Stimulated activated CD4-positive, alpha-beta T cell treated with anti-CD3 and anti-CD28 coated beads, Interleukin-1b, Interleukin-23, amount 100 ng/mL, for 1 hour (primary cell): ENCODE results near the gene CDX1.

ENCODE experiments used
- DNase-seq, 2 donors: peaks; one replicate each; pipeline ENCODE4 v3.0.0-alpha.2; 2020; ENCODE audit warnings: low read depth in 2 of 2

The CDX1 gene

GRCh38 chr5:150184006-150184405 lies 17.4 kb downstream of the CDX1 start:
- DNase-seq: no peak

DNA sequence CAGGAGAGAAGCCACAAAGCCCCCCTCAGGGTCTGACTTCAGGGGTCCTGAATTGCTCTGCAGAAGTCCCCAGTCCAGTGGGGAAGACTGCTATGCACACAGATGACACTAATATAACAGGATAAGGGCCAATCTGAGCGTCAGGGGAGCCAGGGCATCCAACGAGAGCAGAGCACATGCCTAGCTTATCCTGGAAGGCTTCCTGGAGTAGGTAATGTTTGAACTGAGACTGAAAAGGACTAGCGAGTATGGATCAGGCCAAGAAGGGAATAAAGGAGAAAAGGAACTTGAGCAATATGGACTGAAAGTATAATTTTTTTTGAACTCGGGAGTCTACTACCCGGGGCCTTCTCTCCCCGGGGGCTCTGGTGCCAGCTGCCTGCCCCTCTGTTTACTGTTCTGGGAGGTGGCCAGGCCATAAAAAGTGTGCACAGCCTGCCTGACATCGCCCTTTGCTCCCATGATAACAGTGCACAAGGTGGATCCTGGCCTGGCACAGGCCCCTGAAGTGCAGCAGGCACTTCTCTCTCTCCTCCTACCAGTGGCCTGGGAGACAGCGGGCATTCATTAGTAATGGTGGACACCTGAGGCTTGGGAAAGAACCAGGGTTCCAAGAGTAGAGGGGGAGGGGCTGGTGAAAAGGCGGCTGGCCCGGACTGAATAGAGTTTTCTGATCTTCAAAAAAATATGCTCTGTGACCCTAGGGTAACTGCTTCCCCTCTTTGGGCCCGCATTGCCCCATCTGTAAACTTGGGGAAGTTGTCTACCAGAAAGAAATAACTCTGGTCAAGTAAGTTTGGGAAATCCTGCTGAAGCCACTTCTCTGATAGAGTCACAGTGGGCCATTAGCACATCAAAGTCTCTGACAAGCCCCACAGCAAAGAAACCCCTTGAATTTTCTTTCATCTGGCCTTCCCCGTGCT lies 18.7 kb downstream of the CDX1 start:
- no peak for DNase-seq

DNA sequence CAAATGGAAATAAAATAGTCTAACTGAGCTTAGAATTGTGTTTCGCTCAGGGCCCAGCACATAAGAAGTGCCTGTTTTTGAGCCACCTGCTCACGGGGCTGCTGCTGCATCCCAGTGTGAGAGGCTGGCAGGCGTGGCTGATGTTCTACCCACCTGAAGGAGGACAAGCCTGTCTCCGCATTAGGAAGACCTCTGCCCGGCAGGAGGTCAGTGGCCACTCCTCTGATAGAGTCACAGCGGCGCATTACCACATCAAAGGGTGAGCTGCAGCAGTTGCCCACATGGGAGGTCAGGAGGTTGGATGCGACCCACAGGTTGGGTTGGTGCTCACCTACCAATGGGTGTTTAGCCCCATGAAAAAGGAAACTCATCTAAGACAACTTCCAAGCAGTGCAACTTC lies 19.6 kb downstream of the CDX1 start:
- no peak for DNase-seq

GRCh38 chr5:150186897-150187296 lies 20.3 kb downstream of the CDX1 start:
- DNase-seq: no peak

GRCh38 chr5:150188146-150188842 lies 21.7 kb downstream of the CDX1 start:
- no peak for DNase-seq

DNA sequence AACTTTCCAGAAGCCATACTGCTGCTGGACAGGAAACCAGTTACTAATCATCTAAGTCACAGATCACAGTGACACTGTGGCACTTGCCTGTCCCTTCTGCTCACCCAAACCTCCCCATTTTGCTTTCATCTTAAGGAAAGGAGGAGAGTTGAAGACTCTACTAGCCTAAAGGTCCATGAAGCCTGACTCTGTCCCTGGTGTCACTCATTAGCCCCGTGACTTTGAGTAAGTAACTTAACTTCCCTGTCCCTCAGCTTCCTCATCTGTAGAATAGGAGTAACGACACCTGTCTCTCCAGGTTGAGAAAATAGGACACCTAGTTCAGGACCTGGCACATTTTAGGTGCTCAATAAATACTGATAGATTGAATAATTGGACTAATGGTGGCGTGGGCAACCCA lies 22.7 kb downstream of the CDX1 start:
- DNase-seq: no peak

DNA sequence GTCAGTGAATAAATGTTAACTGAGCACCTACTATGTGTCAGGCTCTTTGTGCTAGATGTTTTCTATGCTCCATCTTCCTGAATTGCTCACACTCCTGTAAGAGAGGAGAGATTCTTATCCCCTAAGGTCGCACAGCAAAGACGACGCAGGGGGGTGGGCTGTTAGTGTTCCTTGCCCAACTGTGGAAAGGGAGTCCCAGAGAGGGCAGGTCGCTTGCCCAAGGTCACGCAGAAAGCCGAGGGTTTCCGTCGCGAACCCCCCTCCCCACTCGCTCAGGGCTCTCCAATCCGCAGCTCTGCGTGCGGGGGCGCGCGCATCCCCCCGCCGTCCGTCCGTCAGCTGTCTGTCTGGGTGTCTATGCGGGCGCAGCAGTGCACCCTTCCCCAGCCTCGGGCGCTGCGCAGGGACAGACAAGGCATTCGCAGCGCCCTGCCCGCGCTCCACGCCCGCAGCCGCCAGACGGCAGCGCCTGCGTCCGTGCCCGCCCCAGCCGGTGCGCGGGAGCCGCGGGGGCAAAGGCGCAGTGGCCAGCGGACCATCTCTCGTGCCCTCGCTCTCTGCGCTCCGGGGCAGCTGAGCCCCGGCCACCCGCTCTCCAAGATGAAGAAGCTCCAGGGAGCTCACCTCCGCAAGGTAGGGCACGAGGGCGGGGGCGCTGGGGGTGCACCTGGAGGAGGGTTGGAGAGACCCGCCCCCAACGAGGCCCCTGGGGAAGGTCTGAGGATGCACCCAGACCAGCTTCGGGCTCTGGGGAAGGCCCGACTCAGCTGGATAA lies 23.3 kb downstream of the CDX1 start, which contains the start of gene SLC6A7:
Gene SLC6A7, plus strand, starts transcription at position 335 of the 775 bp plus-strand sequence. Its CDS starts 266 bp downstream, at position 601.
- DNase-seq: no peak

DNA sequence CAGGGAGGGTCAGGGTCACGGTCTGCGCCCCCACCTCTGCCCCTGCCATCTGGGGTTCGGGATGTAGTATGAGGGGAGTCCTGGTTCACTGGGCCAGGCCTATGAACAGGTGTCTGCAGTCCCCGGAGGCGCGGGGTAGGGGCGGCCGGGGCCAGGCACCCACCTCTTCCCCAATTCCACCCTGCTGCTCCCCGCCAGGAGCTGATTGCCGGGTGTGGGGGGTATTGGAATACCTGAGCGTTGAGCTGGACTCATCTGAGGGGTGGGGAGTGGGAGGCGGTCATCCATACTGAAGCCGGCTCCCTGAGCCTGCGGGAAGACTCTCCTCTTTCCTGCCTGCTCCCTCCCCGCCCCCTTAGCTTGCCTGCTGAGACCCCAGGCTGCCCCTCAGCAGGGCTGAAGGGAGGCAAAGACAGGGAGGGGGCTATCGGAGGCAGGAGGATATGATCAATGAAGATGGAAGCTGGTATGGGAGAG lies 24.0 kb downstream of the CDX1 start:
- DNase-seq: no peak

DNA sequence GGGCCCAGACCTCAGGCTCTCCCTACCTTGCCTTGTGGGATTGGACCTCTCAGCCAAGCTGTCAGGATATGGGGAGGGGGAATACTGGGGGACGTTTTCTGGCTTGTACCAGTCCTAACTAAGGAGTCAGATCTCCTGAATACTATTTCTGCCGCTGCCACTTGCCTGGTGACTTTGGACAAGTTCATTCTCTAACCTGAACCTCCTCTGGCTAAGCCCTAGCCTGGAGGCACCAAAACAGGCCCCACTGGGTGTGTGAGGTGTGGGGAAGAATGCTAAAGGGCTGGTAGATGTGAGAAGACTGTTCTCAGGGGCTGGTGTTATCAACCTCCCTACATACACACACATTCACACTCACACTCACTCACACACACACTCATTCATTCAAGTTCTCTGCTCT lies 24.4 kb downstream of the CDX1 start:
- DNase-seq: no peak

- DNase-seq: no peak
These were observed 25.9 kb downstream of the CDX1 start for GRCh38 chr5:150192462-150192861.

DNA sequence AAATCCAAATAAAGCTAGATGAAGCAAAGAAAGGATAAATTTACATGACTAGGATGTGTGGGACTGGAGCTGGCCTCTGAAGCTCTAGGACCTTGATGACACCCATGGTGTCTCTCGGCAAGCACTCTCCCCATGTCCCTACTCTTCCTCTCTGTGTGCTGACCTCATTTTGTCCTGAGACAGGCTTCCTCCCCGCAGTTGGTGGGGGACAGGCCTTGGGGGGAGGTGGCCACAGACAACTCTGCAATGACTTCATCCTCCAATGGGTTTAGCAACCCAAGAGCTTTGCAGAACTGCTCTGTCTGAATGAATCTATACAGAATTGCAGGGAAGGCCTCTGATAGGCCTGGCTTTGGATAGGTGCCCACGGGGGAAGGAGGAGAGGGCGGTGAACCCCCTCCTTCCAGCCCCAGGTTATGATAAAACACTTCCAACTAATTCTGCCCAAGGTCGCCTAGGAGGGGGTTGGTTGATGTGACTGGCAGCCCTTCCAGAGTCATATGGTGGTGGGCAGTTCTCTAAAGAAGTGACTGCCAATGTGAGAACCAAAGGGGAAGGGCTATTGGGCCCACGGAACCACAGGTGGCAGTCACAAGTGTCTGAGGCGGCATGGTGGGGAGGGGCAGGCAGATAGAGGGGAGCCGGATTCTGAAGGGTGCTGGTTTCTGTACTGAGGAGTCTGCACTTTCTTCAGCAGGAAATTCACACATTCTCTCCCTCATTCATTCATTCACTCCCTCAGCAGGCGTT lies 29.3 kb downstream of the CDX1 start:
- DNase-seq: no peak

- DNase-seq: no peak
These were observed 29.9 kb downstream of the CDX1 start for GRCh38 chr5:150196514-150196913.

DNA sequence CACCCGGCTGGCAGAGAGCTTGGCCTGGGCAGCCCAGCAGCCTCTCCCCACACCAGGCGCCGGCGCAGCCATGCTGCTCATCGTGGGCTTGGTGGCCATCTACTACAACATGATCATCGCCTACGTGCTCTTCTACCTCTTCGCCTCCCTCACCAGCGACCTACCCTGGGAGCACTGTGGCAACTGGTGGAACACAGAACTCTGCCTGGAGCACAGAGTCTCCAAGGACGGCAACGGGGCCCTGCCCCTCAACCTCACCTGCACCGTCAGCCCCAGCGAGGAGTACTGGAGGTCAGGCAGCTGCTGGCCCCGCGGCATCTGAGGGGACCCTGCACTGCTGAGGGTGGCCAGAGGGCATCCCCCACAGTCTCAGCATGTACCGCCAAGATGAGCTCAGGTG lies 30.4 kb downstream of the CDX1 start:
- no peak for DNase-seq

GRCh38 chr5:150197476-150197875 lies 30.9 kb downstream of the CDX1 start:
- DNase-seq: no peak

- DNase-seq: no peak
These were observed 35.9 kb downstream of the CDX1 start for GRCh38 chr5:150202501-150202900.

DNA sequence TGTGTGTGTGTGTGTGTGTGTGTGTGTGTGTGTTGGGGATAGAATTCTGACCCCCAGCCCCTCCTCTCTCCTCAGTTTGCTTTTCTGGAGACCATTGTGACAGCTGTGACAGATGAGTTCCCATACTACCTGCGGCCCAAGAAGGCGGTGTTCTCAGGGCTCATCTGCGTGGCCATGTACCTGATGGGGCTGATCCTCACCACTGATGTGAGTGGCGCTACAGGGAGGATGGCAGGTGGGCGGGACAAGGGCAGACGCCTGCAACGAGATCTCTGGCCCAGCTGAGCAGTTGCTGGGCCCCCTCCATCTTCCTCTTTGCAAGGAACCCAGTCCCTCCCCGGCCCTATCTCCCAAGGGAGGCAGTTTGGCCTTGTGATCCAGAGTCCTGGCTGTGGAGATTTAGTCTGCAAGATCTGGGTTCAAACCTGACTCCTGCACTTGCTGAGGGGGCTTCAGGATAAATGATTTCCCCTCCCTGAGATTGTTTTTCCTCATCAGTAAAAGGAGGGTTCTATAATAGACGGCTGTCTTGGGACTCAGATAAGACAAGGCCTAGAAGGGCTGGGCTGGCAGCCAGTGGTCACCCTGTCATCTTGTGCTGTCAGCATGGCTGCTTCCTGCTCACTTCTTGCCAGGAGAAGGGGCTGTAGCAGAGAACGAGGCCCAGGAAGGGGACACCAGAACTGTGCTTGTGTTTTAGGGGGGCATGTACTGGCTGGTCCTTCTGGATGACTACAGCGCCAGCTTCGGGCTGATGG lies 37.4 kb downstream of the CDX1 start:
- DNase-seq: no peak

DNA sequence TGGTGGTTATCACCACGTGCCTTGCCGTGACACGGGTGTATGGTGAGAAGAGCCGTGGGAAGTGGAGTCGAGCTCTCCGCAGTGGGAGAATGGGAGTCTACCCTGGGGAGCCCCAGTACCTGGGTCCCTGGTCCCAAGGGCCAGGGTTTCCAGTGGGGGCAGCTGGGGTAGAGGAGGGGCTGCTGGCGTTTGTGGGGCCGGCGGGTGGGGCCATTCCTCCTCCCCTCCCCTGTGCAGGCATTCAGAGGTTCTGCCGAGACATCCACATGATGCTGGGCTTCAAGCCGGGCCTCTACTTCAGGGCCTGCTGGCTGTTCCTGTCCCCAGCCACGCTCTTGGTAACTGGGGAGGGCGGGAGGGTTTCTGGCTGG lies 38.0 kb downstream of the CDX1 start:
- DNase-seq: no peak

DNA sequence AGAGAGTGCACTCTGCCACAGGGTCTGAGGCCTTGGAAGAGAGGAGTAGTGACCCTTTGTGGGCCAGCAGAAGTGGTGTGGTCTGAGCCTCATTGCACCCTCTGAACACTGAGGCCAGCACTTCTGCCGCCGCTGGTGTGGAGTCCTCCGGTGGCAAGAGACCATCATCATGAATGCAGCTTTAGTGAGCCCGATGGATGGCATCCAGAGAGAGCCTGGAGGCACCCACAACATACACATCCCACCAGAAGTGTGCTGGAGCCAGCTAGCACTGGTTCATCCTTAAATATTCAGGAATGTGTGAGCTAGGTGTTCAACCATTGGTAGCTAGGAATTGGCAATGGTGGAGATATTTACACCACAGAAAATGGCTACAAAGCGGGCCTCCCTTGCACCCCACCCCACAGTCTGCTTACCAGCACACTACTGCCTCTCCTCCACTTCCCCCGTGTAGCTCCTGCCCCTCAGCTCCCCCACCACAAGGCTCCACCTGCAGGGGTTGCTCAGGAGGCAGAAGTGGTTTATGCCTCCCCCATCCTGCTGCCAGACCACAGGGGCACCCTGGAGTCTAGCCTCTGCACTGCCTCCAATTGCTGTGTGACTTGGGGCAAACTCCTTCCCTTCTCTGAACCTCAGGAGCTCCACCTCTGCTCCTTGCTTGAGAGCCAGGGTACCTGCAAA lies 39.7 kb downstream of the CDX1 start:
- no peak for DNase-seq

GRCh38 chr5:150206779-150207115 lies 40.2 kb downstream of the CDX1 start:
- no peak for DNase-seq
